Activated CD4-positive, alpha-beta T cell treated with anti-CD3 and anti-CD28 coated beads for 36 hours (primary cell): ENCODE data around the gene GLYAT. TPM values are rescaled to one million over a fixed set of nuclear protein-coding genes. Genes with fewer than 3 reads are reported as not detected.
A peak's percentile ranks its signal among the peaks of the same experiment; 100 is the strongest.

Experiments used
- ATAC-seq: fragments of 200-7000 bp; cut with Tn5 transposase; one replicate; pipeline ENCODE4 v1.10.0; 2021; ENCODE audit warnings: mild to moderate bottlenecking, moderate library complexity
- CTCF ChIA-PET: fragments of 350-600 bp; sonication (Branson Sonifier 250); formaldehyde crosslinking; loops from one replicate; lab custom pipeline; 2021; ENCODE audit warnings: antibody characterized with exemption; lab: Charles Lee
- POLR2A ChIA-PET: fragments of 350-600 bp; sonication (Branson Sonifier 250); formaldehyde crosslinking; loops from one replicate; lab custom pipeline; 2021; ENCODE audit warnings: antibody characterized with exemption, inconsistent platforms; lab: Charles Lee
- DNase-seq: peaks from one replicate; pipeline ENCODE4 v3.0.0-alpha.2; 2020
- H3K27ac Mint-ChIP-seq: one replicate; pipeline ENCODE4 v1.8.0; 2021; ENCODE audit warnings: mixed read lengths
- H3K27me3 Mint-ChIP-seq: one replicate; pipeline ENCODE4 v1.8.0; 2021; ENCODE audit warnings: mixed read lengths
- H3K36me3 Mint-ChIP-seq: one replicate; pipeline ENCODE4 v1.8.0; 2021; ENCODE audit warnings: low read depth, mixed read lengths
- H3K4me1 Mint-ChIP-seq: one replicate; pipeline ENCODE4 v1.8.0; 2021; ENCODE audit warnings: mixed read lengths
- H3K4me3 Mint-ChIP-seq: one replicate; pipeline ENCODE4 v1.8.0; 2021; ENCODE audit warnings: mild to moderate bottlenecking, moderate library complexity, mixed read lengths
- H3K9me3 Mint-ChIP-seq: one replicate; pipeline ENCODE4 v1.8.0; 2021; ENCODE audit warnings: low read depth, mixed read lengths
- intact Hi-C, 2 experiments: fragments of 100-400 bp; cut with DNase I in 1 of 2; cut with micrococcal nuclease in 1 of 2; formaldehyde crosslinking; loops; one replicate each; pipeline versions ENCODE4 v1.14.2 to v1.15.1; 2022 to 2024; cut with DNase I, micrococcal nuclease
- total RNA-seq, 2 experiments: library from RNA; stranded (reverse); gene quantifications; one replicate each; pipeline ENCODE4 v1.2.3, GENCODE V29; 2021

Gene GLYAT
- total RNA-seq, 2 experiments from 2014 or later = not detected

DNA sequence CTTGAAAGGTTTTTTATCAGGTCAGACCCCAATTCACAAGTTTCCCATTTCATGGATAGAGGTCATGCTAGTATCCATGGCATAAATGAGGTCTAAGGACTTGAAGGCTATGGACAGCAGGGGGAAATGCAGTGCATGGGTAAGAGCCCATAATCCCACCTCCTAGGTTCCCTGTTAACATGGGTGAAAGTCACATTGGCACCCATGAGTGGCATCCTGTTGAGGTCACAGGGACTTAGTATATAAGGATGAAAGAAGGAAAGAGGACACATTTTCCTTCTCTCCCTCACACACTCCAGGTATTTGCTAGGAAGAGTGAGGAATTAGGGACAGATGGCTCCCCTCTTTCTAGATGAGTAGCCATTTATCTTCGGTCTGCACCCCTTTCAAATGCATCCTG is 9.4 kb upstream of the GLYAT start:
- Mint-ChIP-seq H3K4me3 (no peak overlapping the region), H3K4me1 (peaks cover 9% of the 10 kb centered on the region), H3K27ac (no peak overlapping the region), H3K27me3 (peaks cover 2% of the 10 kb centered on the region), H3K9me3 (peaks cover 13% of the 10 kb centered on the region), H3K36me3 (peaks cover 2% of the 10 kb centered on the region)
- intact Hi-C loops = no loop called here
- CTCF ChIA-PET = no interaction called here
- ATAC-seq = no peak
- DNase-seq = no peak
- POLR2A ChIA-PET = no interaction called here

DNA sequence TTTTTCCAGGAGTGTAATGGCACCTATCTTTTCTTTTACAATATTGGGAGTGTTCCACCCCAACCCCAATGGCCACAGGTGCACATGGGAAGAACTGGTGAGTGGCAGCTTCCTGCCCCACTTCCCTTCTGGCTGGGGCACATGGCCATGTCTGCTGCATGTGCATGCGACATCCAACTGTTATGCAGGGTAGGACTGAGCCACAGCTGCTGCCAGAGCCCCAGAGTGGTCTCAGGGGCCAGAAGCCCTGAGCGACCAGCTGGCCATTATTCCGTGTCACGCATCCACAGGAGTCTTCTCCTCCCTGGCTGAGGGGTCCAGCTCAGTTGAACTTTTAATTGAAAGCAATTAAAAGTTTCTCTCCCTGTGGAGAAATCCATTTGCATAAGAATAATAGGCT is 8.7 kb upstream of the GLYAT start:
- H3K4me3 Mint-ChIP-seq = no peak overlapping the region
- H3K9me3 Mint-ChIP-seq = peaks cover 13% of the 10 kb centered on the region
- intact Hi-C loops = no loop called here
- DNase-seq (no peak), ATAC-seq (no peak)
- H3K36me3 Mint-ChIP-seq = peaks cover 2% of the 10 kb centered on the region
- H3K27me3 Mint-ChIP-seq = peaks cover 2% of the 10 kb centered on the region
- no peak overlapping the region for H3K27ac Mint-ChIP-seq
- H3K4me1 Mint-ChIP-seq = peaks cover 9% of the 10 kb centered on the region
- CTCF ChIA-PET = no interaction called here
- POLR2A ChIA-PET = interaction anchor here (0.6 kb wide), 1 partner anchor 1021 kb away, joined by 3 read pairs; no protein-coding TSS in a partner anchor

DNA sequence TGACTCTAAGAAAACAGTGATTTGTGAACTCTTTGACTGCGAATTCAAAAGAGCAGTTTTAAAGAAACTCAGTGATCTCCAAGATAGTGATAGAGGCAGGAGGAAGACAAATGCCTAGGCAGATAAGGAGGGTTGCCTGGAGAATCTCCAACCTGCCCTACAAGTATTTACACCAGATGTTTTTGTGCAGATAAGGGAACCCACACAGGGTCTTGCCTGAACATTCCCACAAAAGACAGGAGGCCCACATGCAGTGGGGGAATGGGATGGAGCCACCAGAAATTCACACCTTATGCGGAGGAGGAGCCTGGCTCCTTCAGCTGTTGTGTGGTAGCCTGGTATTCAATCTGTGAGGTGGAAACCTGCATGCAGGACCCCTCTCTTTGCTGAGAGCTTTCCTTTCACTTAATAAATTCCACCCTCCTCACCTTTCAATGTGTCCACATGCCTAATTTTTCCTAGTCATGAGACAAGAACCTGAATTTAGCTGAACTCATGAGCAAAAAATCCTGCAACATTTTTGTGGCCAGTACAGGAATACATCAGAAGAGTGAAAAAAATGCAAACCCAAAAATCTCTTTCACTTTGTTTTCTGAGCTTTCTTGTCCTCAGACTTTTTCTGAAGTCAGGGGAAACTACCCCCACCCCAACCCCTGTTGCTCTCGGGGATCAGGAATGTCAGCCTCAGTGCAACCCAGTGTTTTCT is 8.1 kb upstream of the GLYAT start:
- Mint-ChIP-seq H3K36me3 (peaks cover 2% of the 10 kb centered on the region), H3K4me1 (peaks cover 9% of the 10 kb centered on the region), H3K4me3 (no peak overlapping the region), H3K27ac (no peak overlapping the region), H3K9me3 (peaks cover 13% of the 10 kb centered on the region), H3K27me3 (peaks cover 1% of the 10 kb centered on the region)
- no peak for ATAC-seq
- CTCF ChIA-PET = no interaction called here
- POLR2A ChIA-PET = interaction anchor here (0.6 kb wide), 2 partner anchors 288 to 1020 kb away, joined by 3 read pairs; no protein-coding TSS in a partner anchor
- intact Hi-C loops = no loop called here
- no peak for DNase-seq

DNA sequence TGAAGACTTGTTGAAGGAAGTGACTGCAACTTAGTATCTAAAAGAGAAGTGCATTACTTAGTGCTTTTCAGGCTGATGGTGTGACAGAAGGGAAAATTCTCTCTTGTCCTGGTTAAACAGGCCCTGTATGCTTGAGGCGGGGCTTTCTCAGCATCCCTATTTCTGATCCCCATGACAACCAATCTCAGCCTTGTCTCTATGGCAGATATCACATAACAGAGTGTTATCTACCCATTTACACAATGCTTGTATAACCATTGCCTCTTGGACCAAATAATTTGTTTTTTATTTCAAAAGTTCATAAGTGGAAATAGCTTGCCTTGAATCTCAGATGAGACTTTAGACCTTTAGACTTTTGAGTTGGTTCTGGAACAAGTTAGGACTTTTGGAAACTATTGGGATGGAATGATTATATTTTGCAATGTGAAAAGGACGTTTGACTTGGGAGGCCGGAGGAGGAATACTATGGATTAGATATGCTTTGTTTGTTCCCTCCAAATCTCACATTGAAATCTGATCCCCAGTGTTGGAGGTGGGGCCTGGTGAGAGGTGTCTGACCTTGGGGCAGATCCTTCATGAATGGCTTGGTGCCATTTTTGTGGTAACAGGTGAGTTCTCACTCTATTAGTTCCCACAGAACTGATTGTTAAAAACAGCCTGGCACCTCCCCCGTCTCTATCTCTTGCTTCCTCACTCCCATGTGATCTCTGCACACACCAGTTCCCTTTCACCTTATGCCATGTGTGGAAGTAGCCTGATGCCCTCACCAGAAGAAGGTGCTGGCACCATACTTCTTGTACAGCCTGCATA is 3.1 kb upstream of the GLYAT start:
- no peak for ATAC-seq
- no peaks in the 10 kb centered on the region for H3K4me1 Mint-ChIP-seq
- no peak overlapping the region for H3K4me3 Mint-ChIP-seq
- ChIA-PET POLR2A (interaction anchor here (0.6 kb wide), 1 partner anchor 984 kb away, joined by 4 read pairs; the partner anchor contains the start of gene BTBD18), CTCF (no interaction called here)
- no peak overlapping the region for H3K27ac Mint-ChIP-seq
- H3K9me3 Mint-ChIP-seq = no peaks in the 10 kb centered on the region
- no peaks in the 10 kb centered on the region for H3K36me3 Mint-ChIP-seq
- DNase-seq = no peak
- intact Hi-C loops = no loop called here
- no peaks in the 10 kb centered on the region for H3K27me3 Mint-ChIP-seq

DNA sequence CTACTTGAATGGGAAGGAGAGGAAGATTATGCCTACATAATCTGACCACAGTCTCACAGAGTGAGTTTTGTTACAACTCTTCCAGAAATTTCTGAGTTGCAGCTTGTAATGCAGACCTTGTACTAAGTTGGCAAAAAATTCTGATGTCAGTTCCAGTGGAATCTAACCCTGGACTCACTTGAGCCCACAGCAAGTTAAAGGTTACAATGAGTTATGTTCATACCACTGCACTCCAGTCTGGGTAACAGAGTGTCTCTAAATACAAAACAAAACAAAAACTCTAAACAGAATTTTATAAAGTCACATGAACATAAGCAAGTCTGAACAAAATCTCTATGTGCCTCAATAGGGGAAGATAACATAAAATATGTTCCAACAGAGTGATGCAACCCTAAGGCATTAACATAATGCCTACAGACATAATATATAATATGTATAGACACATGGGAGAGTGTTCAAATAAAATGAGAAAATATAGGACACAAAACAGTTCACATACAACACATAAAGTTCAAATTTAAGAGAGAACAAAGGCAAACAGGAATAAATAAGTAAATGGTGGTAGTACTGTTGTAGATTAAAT is 1.1 kb downstream of the GLYAT start:
- H3K27me3 Mint-ChIP-seq = no peaks in the 10 kb centered on the region
- no peaks in the 10 kb centered on the region for H3K36me3 Mint-ChIP-seq
- H3K4me1 Mint-ChIP-seq = peaks cover 32% of the 10 kb centered on the region
- no peak overlapping the region for H3K27ac Mint-ChIP-seq
- intact Hi-C loops = no loop called here
- CTCF ChIA-PET = interaction anchor here (0.6 kb wide), 1 partner anchor 175 kb away, joined by 3 read pairs; no protein-coding TSS in a partner anchor
- DNase-seq (no peak), ATAC-seq (no peak)
- POLR2A ChIA-PET = no interaction called here
- no peaks in the 10 kb centered on the region for H3K9me3 Mint-ChIP-seq
- no peak overlapping the region for H3K4me3 Mint-ChIP-seq

DNA sequence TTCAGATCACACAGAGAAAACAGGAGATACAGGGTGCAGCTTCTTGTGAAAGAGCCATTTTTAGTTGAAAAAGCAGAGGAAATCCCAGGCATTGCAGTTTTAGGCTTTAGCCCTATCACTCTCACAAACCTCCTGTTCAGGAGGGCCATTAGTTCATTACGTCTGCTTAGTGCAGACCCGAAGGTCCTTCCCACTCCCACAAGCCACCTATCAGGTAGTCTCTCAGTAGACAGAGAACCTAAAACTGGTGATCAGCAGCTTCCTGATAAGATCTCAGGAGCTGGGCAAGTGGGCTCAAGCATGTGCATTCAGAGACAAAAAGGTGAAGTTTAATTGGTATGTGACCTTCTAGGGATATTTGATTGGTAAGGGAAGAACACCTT is 4.3 kb downstream of the GLYAT start:
- H3K36me3 Mint-ChIP-seq = no peaks in the 10 kb centered on the region
- ChIA-PET POLR2A (no interaction called here), CTCF (interaction anchor here (0.6 to 0.8 kb wide), 3 partner anchors 16 to 741 kb away, joined by 3 to 4 read pairs (median 4); no protein-coding TSS in a partner anchor)
- intact Hi-C loops = no loop called here
- no peak overlapping the region for H3K4me3 Mint-ChIP-seq
- ATAC-seq (no peak), DNase-seq (no peak)
- H3K4me1 Mint-ChIP-seq = peaks cover 32% of the 10 kb centered on the region
- H3K9me3 Mint-ChIP-seq = no peaks in the 10 kb centered on the region
- H3K27me3 Mint-ChIP-seq = no peaks in the 10 kb centered on the region
- H3K27ac Mint-ChIP-seq = peak overlapping the region; percentile 79

DNA sequence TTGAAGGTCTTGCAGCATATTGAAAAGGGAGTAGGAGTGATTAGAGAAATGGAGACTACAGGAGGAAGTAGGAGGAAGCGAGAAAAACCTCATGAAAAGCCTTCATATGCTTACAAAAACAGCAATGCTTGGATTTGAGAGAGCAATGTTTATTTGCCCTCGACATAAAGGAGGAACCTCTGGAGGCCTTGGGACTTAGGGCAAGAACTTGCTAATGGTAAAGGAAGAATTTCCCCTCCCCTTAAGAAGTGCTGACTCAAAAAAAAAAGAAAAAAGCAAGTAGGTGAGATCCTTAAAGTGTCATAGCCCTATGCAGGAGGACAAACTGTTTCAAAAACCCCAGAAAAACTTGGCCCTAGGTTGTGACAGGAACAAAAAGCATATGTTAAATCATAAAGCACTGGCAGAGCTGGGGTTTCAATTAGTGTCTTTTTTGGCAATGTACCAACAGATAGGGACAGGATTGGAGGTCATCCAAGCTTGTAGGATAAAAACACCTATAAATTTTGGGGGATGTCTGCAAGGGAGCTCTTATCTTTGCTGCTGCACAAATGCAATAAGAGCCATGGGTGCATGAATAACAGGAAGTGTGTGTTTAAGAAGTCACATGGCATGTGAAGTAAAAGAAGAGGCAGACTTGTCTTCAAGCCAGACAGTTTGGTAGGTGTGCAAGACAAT is 4.9 kb downstream of the GLYAT start:
- CTCF ChIA-PET = interaction anchor here (0.6 kb wide), 1 partner anchor 740 kb away, joined by 4 read pairs; no protein-coding TSS in a partner anchor
- Mint-ChIP-seq H3K27ac (peak overlapping the region; percentile 79), H3K9me3 (no peaks in the 10 kb centered on the region), H3K4me3 (no peak overlapping the region), H3K4me1 (peaks cover 32% of the 10 kb centered on the region), H3K36me3 (no peaks in the 10 kb centered on the region), H3K27me3 (no peaks in the 10 kb centered on the region)
- POLR2A ChIA-PET = no interaction called here
- peak; percentile 69 for ATAC-seq
- no peak for DNase-seq
- intact Hi-C loops = no loop called here

DNA sequence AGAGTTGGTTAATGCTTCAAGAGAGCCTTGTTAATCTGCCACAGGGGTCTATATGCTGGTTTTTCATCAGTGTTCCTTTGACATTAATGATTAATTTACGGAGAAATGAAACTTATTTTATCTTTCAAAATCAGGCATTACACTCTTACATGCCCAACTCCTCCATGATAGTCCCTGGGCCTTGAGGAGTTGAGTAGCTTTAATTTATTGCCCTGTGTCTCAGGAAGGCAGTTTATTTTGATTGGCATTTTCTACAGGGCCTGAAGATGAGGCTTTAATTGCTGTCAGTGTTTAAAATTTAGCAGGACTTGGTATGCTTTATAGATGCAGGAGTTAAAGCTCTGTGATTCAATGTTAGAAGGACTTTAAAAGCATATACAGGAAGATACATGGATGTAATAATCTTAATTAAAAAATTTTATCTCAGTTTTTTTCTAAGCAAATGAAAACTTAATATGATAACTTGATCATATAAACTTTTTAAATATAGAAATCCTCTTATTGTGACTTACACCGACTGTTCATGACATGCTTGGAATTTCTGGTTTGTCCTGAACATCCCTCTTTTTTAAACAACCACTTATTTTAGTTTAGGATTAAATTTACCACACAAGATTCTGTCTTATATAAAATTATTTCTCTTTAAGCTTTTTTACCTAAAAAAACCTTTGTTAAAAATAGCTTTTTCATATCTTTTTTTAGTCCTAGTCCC is 12.2 kb downstream of the GLYAT start:
- no peak overlapping the region for H3K27ac Mint-ChIP-seq
- DNase-seq = no peak
- intact Hi-C loops = loop anchor here in 1 of 2 experiments (10.0 kb wide), 1 partner anchor 65 kb away; no protein-coding TSS in a partner anchor
- peaks cover 1% of the 10 kb centered on the region for H3K36me3 Mint-ChIP-seq
- no peak for ATAC-seq
- no peaks in the 10 kb centered on the region for H3K27me3 Mint-ChIP-seq
- no peaks in the 10 kb centered on the region for H3K9me3 Mint-ChIP-seq
- ChIA-PET CTCF (interaction anchor here (0.7 to 1.2 kb wide), 3 partner anchors 13 to 152 kb away, joined by 3 read pairs; partner anchors contain the start of gene GLYAT), POLR2A (no interaction called here)
- no peaks in the 10 kb centered on the region for H3K4me1 Mint-ChIP-seq
- no peak overlapping the region for H3K4me3 Mint-ChIP-seq

DNA sequence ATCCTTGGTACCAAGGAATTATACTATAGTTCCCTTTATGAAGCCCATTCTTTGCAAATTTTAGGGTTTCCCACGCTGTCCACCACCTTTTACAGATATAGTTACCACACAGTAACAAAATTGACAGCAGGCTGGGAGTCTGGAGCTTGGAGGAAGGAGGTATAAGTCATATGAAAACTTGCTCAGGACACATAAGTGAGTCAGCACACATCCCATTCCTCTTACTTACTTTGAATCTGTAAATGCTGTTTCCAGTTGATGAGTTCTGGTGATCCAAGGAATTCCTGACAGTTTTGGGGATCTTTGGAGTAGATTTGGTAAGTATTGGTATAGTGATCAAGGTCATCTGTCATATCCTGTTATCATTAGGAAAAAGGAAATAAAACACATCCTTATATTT is 19.2 kb downstream of the GLYAT start:
- no peaks in the 10 kb centered on the region for H3K36me3 Mint-ChIP-seq
- ChIA-PET POLR2A (no interaction called here), CTCF (no interaction called here)
- H3K9me3 Mint-ChIP-seq = no peaks in the 10 kb centered on the region
- DNase-seq (no peak), ATAC-seq (no peak)
- H3K27me3 Mint-ChIP-seq = no peaks in the 10 kb centered on the region
- no peaks in the 10 kb centered on the region for H3K4me1 Mint-ChIP-seq
- intact Hi-C loops = loop anchor here in 1 of 2 experiments (10.0 kb wide), 1 partner anchor 58 kb away; no protein-coding TSS in a partner anchor
- H3K27ac Mint-ChIP-seq = no peak overlapping the region
- H3K4me3 Mint-ChIP-seq = no peak overlapping the region

DNA sequence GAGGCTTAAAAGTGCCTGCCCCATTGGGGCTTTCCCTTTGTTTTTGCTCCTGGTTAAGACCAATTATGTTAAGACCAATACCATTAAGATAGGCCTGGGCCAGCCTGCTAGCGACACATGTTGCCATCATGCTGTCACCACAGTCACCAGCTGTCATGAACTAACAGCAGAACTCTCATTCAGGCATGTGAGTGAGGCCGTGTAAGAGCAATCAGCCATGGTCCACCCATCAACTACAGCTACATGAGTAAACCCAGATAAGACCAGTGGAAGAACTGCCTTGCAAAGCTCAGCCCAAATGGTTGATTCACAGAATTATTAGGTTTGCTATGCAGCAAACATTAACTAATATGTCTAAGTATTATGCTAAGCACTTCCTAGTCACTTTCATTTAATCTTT is 19.9 kb downstream of the GLYAT start:
- H3K36me3 Mint-ChIP-seq = no peaks in the 10 kb centered on the region
- DNase-seq (no peak), ATAC-seq (no peak)
- ChIA-PET POLR2A (no interaction called here), CTCF (no interaction called here)
- no peaks in the 10 kb centered on the region for H3K27me3 Mint-ChIP-seq
- H3K9me3 Mint-ChIP-seq = no peaks in the 10 kb centered on the region
- no peak overlapping the region for H3K4me3 Mint-ChIP-seq
- no peaks in the 10 kb centered on the region for H3K4me1 Mint-ChIP-seq
- H3K27ac Mint-ChIP-seq = no peak overlapping the region
- intact Hi-C loops = loop anchor here in 1 of 2 experiments (10.0 kb wide), 1 partner anchor 57 kb away; no protein-coding TSS in a partner anchor
